HG03342 (cell line): ENCODE results near the gene NKAIN1.
A peak's percentile ranks its signal among the peaks of the same experiment; 100 is the strongest.
"Not testable (repeated sequence)": the region's sequence is repeated elsewhere in the genome, so short reads cannot be mapped to it uniquely, and the experiment has no call there.

ENCODE experiments used
- ATAC-seq: cut with Tn5 transposase; IDR thresholded peaks from one replicate; pipeline ENCODE4 v1.9.1; 2021; ENCODE audit warnings: mild to moderate bottlenecking, moderate library complexity; ENCODE audit not compliant: unreplicated experiment

Gene NKAIN1

GRCh38 chr1:31154632-31155215, 85.0 kb downstream of the NKAIN1 start:
- ATAC-seq, result peak; percentile 33

- no peak for ATAC-seq
Observed at GRCh38 chr1:31154000-31154631, 85.6 kb downstream of the NKAIN1 start.

- ATAC-seq, result no peak
Observed at GRCh38 chr1:31153423-31153822, 86.3 kb downstream of the NKAIN1 start.

- no peak for ATAC-seq
Observed at GRCh38 chr1:31152181-31152795, 87.4 kb downstream of the NKAIN1 start.

GRCh38 chr1:31151402-31151801, 88.3 kb downstream of the NKAIN1 start:
- no peak for ATAC-seq

GRCh38 chr1:31148409-31148808, 91.3 kb downstream of the NKAIN1 start:
- no peak for ATAC-seq

GRCh38 chr1:31145648-31146047, 94.0 kb downstream of the NKAIN1 start:
- no peak for ATAC-seq

GRCh38 chr1:31144442-31144841, 95.2 kb downstream of the NKAIN1 start:
- no peak for ATAC-seq

- no peak for ATAC-seq
Observed at GRCh38 chr1:31143455-31143854, 96.2 kb downstream of the NKAIN1 start.

- ATAC-seq, result no peak
Observed at GRCh38 chr1:31142406-31142805, 97.3 kb downstream of the NKAIN1 start.

GRCh38 chr1:31140299-31140698, 99.4 kb downstream of the NKAIN1 start:
- ATAC-seq, result no peak

- not testable (repeated sequence) for ATAC-seq
Observed at GRCh38 chr1:31138797-31139521, 100.7 kb downstream of the NKAIN1 start.

- not testable (repeated sequence) for ATAC-seq
Observed at GRCh38 chr1:31137873-31138272, 101.8 kb downstream of the NKAIN1 start.

GRCh38 chr1:31135973-31136600, 103.6 kb downstream of the NKAIN1 start:
- ATAC-seq, result no peak

- no peak for ATAC-seq
Observed at GRCh38 chr1:31133368-31133767, 106.3 kb downstream of the NKAIN1 start.
